OCI-LY7 (cell line): Measurements from ENCODE around the gene IL18RAP.

Experiments used
- EZH2phosphoT487 ChIP-seq: fragments of 200-600 bp; sonication (generic); IDR thresholded peaks from 2 replicates; pipeline ENCODE4 v1.6.1; 2018; ENCODE audit warnings: low read depth, borderline replicate concordance, mild to moderate bottlenecking, mixed run types, antibody characterized with exemption, low read length, moderate library complexity, mixed read lengths
- TF ChIP-seq, protein P1 (sequence below): fragments of 200-600 bp; sonication (generic); conservative IDR thresholded peaks from 2 replicates; pipeline ENCODE4 v1.5.1; 2014; ENCODE audit warnings: mild to moderate bottlenecking, antibody characterized with exemption, low read length, moderate library complexity, mixed read lengths

DNA sequence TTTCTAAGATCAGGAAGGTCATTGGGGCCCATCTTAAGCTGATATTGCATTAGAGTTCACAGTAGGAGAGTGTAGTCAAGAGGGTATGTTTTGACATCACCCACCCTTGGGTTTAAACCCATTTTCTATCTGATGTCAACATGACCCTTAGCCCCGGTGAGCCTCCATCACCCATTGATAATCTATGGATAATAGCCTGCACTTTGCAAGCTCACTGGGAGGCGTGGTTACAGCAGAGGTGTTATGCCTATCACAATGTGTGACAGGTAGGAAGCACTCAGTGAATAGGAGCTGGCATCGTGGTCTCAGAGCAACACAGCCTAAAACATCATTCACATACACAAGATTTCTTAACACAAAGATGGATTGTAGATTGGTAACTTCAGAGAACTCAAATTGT is 21.3 kb downstream of the IL18RAP start:
- TF ChIP-seq, protein P1, sequence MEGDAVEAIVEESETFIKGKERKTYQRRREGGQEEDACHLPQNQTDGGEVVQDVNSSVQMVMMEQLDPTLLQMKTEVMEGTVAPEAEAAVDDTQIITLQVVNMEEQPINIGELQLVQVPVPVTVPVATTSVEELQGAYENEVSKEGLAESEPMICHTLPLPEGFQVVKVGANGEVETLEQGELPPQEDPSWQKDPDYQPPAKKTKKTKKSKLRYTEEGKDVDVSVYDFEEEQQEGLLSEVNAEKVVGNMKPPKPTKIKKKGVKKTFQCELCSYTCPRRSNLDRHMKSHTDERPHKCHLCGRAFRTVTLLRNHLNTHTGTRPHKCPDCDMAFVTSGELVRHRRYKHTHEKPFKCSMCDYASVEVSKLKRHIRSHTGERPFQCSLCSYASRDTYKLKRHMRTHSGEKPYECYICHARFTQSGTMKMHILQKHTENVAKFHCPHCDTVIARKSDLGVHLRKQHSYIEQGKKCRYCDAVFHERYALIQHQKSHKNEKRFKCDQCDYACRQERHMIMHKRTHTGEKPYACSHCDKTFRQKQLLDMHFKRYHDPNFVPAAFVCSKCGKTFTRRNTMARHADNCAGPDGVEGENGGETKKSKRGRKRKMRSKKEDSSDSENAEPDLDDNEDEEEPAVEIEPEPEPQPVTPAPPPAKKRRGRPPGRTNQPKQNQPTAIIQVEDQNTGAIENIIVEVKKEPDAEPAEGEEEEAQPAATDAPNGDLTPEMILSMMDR: no peak
- no peak for TF ChIP-seq EZH2phosphoT487
